ENCODE data around the gene CLIP1. TPM values are rescaled to one million over a fixed set of nuclear protein-coding genes. Genes with fewer than 3 reads are reported as not detected.

The CLIP1 gene
- total RNA-seq, 1 donor from 2014 or later, result 114 TPM

DNA sequence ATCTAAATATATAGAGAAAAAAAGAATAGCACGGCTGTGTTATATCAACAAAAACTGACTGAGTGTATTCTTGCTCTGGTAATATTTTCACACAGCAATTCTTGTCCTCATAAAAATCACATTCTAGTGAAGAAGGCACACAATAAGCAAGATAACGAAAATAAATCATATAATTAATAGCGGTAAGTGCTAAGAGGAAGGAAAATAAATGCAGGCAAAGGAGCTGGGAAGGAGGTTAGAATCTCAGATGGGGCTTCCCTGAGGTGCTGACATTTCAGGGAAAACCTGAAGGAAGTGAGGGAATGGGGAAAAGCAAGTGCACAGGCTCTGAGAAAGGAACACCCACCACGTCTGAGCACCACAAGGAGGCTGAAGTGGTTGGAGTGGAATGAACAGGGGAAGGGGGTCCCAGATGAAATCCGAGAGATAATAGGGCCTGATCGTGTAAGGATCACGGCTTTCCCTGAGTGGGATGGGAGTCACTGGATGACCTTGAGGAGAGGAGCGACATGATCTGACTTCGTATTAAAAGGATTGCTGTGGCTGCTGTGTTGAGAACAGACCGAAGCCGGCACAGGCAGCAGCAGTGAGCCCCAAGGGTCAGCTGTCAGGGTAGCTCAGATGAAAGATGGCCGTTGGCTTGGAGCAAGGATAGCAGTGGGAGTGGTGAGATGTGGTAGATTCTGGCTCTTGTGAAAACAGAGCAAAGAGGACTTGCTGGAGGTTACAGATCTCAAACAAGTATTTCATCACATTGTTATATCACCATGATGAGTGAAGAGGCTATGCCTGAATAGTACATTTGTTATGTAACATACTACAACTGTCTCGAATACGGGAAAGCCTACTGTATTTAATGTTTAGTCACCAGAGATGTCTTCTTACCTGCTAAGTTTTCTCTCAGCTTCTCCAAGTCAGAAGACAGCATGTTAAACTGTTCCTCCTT is 89.1 kb downstream of the CLIP1 start:
- intact Hi-C loops (cut with DNase I), result no loop called here
- no peak for DNase-seq (ENCODE audit: low spot score)
- ATAC-seq, result peak; percentile 92

- DNase-seq (ENCODE audit: low spot score), result no peak
- intact Hi-C loops (cut with DNase I), result no loop called here
- no peak for ATAC-seq
Measured at GRCh38 chr12:122327494-122328385, 94.7 kb downstream of the CLIP1 start.

DNA sequence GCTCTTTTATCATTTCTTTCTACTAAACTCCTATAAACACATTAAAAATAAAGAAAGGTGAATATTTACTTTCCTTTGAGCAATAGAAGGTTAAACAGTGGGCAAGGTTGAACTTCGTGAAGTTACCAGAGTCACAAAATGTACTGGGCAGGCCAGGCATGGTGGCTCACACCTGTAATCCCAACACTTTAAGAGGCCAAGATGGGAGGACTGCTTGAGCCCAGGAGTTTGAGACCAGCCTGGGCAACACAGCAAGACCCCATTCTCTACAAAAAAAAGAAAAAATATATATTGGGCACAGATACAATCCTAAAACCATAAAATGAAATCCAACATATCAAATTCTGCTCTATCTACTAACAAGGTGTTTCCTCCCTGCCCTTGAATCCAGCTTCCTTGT is 95.5 kb downstream of the CLIP1 start:
- intact Hi-C loops (cut with DNase I), result no loop called here
- no peak for ATAC-seq

DNA sequence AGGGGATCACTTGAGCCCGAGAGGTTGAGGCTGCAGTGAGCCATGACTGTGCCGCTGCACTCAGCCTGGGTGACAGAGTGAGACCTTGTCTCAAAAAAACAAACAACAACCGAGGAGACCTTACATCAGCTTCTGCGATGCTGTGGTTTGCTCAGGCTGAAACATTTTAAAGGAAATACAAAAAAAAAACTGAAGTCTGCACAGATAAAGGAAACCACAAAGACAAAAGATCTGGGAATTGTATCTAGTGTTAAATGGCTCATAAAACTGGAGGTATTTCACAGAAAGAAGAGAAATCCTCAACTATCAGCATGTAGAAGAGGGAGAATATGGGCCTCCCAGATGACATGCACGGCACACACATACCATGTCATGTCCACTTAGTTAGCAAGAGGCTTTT is 95.9 kb downstream of the CLIP1 start:
- intact Hi-C loops (cut with DNase I), result no loop called here
- DNase-seq (ENCODE audit: low spot score), result no peak
- ATAC-seq, result no peak

More for the DNA sequence above, 95.5 kb downstream of the CLIP1 start:
- no peak for DNase-seq (ENCODE audit: low spot score)

DNA sequence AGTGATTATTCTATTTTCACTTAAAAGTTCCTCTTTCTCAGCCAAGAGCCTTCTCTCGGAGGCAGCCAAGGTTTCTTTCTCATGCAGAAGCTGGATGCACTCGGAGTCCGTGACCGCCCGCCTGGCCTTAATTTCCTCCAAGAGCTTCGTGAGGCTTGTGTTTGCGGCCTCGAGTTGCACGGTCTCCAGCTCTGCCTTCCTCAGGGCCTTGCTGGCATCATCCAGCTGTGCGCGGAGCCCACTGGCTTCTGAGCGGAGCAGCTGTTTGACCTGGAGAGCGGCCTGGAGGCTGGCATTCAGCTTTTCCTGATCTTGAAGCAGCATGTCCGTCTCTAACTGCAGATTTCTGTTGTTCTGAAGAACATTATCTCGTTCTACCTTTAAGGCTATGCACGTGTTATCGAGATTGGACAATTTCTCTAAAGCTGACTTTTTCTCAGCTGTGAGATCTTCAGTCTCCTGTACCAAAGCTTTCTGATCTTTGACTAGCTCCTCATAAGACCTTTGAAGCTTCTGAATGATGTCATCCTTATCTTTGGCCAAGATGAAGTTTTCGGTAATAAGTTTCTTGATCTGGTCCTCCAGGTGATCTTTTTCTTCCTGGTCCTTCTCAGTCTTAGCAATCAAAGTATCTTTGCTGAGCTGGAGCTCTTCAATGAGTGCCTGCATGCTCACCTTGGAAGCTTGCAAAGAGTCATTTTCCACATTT is 99.0 kb downstream of the CLIP1 start:
- intact Hi-C loops (cut with DNase I), result no loop called here
- ATAC-seq (no peak), DNase-seq (ENCODE audit: low spot score) (no peak)

- ATAC-seq, result no peak
- intact Hi-C loops (cut with DNase I), result no loop called here
- no peak for DNase-seq (ENCODE audit: low spot score)
Measured at GRCh38 chr12:122322501-122322900, 100.0 kb downstream of the CLIP1 start.

DNA sequence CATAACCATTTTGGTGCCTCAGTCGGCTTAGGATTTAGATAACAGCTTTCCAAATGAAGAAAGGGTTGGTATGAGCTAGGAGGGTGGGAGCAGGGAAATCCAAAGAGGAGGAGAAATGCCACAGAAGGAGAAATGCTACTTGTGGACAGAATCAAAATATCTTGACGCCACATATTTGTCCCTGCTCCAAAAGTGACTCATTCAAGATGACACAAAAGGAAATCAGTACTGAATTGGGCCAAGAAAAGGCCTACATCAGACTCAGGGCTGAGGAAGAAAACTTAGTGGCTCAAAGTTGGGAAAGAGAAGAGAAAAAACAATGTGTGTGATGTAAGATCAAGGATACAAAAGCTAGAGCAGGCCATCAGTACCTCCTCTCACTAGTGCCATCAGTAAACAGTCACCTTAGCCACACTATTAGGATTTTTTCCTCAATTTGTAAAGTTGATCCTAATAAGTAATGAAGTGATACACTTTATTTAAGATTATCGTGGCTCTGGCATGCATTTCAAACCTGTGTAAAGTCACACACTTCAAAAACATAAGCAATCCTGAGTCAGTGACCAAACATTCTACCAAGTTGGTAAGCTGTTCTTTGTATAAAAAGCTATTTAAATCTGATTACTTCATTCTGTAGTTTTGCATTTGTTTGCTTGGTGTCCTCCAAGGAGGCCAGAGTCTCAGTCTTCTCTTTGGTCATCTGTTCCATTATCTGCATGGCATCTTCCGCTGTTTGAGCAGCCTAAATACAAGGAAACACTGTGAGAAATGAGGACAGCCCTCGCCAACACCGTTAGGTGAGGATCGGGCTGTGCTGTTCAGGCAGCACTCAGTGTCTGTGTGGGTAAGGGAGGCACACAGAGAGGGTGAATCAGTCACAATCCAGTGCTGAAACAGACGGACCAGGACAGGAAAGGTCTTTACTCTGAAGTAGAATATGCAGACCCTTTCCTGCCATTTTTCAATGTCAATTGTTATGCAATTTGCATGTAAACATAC is 103.6 kb downstream of the CLIP1 start:
- intact Hi-C loops (cut with DNase I), result no loop called here
- DNase-seq (ENCODE audit: low spot score), result no peak
- ATAC-seq, result peak; percentile 84

DNA sequence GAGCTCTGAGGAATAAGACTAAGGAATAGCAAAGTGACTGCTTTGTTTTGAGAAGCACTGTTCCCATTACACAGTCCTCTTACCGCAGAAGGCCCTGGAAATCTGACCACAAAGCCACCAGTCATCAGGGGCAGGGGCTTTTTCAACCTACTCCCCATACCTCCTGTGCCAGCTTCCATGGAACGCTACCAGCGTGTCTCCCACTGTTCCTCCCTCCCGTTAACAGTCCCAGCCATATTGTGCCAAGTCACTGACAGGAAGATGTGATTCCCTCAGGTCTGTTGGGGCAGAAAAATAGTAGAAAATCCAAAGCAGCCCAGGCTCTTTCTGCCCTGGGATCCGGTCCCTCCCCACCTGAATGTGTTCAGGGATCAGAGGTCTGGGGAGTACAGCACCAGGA is 109.5 kb downstream of the CLIP1 start:
- intact Hi-C loops (cut with DNase I), result no loop called here
- DNase-seq (ENCODE audit: low spot score), result no peak
- ATAC-seq, result no peak

DNA sequence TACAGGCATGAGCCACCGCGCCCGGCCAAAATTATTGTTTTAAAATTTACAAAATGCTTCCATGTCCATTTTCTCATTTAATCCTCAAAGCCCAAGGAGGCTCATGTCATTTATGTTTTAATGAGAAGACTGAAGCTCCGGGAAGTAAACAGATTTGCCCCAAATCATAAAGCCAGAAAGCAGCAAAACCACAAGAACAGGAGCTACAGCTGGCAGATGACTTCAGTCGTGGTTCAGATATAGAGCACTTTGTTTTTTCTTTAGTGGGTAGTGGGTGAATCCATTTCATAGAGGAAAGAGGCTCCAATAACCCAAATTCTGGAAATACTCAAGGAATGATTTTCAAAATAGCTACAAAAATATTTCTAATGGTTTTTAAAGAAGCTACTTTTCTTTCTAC is 110.8 kb downstream of the CLIP1 start:
- ATAC-seq, result no peak
- intact Hi-C loops (cut with DNase I), result no loop called here

GRCh38 chr12:122310626-122311333 is 111.7 kb downstream of the CLIP1 start:
- ATAC-seq, result no peak

More for the DNA sequence above, 110.8 kb downstream of the CLIP1 start:
- no peak for DNase-seq (ENCODE audit: low spot score)

DNA sequence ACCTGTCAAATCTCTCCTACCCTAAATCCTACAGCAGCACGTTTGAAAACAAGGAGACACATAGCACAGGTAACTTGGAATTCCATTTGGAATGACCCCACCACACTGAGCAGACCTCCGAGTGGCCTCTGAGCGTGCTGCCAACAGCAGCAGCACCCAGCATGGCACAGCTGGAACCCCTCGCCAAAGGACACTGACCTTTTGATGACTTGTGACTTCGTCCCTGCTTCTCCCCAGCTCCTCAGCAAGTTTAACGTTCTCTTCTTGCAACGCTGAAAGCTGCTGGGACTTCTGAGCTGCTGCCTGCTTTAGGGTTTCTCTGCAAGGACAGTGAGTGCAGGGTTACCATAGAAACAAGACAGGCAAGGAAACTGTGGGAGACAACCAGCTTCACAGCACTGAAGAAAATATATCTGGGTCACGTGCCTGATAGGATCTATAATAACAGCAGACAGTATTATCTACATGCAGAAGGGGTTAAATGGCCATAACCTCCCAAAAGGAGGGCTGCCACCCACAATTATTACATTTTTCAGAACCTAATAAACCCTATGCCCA is 112.8 kb downstream of the CLIP1 start:
- intact Hi-C loops (cut with DNase I), result no loop called here
- no peak for DNase-seq (ENCODE audit: low spot score)
- no peak for ATAC-seq

More at GRCh38 chr12:122310626-122311333, 111.7 kb downstream of the CLIP1 start:
- intact Hi-C loops (cut with DNase I), result no loop called here
- no peak for DNase-seq (ENCODE audit: low spot score)

GRCh38 chr12:122308811-122309210 is 113.7 kb downstream of the CLIP1 start:
- no peak for ATAC-seq
- intact Hi-C loops (cut with DNase I), result no loop called here
- DNase-seq (ENCODE audit: low spot score), result no peak

DNA sequence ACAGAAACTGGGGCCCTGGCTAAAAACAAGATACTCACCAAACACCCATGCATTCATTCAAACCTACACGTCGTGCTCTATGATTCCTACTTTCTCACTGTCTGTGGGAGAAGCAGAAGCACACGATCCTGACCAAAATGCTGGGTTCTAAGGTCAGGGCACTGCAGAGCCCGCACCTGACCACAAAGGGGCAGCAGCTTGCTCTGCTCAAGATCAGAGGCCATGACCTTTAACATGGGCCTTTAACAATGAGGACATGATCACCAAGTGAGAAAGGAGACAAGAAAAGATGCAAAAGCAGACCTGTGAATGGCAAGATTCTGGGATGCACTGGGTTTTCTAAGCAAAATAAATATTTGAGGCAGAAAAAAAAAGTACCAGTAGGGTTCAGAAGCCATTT is 116.1 kb downstream of the CLIP1 start:
- intact Hi-C loops (cut with DNase I), result no loop called here
- no peak for ATAC-seq
- DNase-seq (ENCODE audit: low spot score), result no peak

DNA sequence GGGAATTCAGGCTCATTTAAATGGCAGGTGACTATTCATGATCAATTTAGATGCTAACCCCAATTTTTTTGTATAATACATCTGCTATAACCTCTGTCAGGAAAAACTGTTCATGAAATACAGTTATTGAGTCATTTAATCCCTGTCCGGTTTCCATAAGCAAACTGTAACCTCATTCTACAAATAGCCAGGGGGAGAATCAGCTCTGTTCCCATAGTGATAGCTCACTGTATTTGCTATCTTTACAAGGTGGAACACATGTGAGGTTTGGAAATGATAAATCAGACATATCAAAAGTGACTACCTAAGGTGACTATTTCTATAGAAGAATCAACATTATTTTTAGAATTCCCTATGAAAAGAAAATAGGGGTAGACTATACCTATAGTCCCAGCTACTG is 117.5 kb downstream of the CLIP1 start:
- no peak for DNase-seq (ENCODE audit: low spot score)
- ATAC-seq, result no peak
- intact Hi-C loops (cut with DNase I), result no loop called here

DNA sequence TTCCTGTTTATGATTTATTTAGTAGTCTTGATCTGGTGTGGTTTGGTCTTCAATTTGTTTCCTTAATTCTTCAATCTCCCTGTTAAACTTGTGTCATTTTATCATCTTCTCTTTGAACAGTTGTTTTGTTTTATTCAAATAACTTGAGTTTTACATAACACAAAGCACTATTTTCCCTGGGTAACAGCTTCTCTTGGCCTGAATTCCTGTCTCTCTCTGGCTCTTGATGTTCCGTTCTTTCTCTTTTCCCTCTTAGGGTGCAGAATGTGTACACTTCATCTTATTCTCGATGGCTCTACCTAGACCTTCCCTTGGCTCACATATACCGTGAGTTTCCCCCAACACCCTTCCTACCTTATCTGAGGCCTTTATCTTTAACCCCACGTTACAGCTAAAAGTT is 119.4 kb downstream of the CLIP1 start:
- ATAC-seq (no peak), DNase-seq (ENCODE audit: low spot score) (no peak)
- intact Hi-C loops (cut with DNase I), result no loop called here

DNA sequence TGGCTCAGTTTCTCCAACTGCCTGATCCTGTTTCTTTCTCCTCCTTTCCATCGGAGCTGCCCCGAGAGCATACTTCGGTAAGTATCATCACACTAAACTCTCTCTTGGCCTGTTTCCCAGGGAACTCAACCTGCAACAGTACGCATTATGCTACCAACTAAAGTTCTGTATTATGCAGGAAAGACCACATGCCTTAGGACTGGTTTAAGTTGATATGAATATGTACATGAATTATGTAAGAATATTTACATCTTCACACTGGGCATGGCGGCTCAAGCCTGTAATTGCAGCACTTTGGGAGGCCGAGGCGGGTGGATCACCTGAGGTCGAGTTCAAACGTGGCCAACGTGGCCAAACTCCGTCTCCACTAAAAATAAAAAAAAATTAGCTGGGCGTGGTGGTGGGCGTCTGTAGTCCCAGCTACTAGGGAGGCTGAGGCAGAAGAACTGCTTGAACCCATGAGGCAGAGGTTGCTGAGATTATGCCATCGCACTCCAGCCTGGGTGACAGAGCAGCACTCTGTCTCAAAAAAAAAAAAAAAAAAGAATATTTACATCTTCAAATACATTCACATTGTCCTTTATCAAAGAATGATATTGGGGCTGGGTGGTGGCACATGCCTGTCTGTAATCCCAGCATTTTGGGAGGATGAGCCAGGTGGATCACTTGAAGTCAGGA is 124.3 kb downstream of the CLIP1 start:
- no peak for DNase-seq (ENCODE audit: low spot score)
- intact Hi-C loops (cut with DNase I), result no loop called here
- ATAC-seq, result no peak

DNA sequence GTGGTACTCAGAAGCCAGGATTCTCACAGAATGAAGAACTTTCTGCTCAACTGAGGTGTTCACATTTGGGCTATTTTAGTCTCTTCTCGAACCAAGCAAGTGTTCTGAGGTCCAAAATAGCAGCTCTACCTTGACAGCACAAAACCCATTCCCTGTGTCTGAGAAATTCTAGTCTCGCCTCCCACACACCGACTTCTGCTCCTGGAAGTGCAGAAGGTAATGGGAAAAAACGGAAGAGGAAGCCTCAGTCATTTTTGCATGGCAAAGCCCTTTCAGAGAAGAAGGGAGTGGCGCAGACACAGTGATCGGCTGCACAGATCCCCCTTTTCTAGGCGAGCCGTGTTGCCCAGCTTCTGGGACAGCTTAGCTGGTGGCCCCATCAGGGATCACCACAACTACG is 125.0 kb downstream of the CLIP1 start:
- no peak for ATAC-seq
- intact Hi-C loops (cut with DNase I), result no loop called here

More for the DNA sequence above, 125.0 kb downstream of the CLIP1 start:
- no peak for DNase-seq (ENCODE audit: low spot score)
